ENCODE data around the gene MOGAT3.

MOGAT3 gene

GRCh38 chr7:101218236-101219125, 17.6 kb upstream of the MOGAT3 start:
- TF ChIP-seq, protein P1, sequence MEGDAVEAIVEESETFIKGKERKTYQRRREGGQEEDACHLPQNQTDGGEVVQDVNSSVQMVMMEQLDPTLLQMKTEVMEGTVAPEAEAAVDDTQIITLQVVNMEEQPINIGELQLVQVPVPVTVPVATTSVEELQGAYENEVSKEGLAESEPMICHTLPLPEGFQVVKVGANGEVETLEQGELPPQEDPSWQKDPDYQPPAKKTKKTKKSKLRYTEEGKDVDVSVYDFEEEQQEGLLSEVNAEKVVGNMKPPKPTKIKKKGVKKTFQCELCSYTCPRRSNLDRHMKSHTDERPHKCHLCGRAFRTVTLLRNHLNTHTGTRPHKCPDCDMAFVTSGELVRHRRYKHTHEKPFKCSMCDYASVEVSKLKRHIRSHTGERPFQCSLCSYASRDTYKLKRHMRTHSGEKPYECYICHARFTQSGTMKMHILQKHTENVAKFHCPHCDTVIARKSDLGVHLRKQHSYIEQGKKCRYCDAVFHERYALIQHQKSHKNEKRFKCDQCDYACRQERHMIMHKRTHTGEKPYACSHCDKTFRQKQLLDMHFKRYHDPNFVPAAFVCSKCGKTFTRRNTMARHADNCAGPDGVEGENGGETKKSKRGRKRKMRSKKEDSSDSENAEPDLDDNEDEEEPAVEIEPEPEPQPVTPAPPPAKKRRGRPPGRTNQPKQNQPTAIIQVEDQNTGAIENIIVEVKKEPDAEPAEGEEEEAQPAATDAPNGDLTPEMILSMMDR (IDR thresholded peaks at IDR 0.05; ENCODE audit: low read depth, low read length): no peak
- DNase-seq (ENCODE audit: extremely low read depth, low read depth): no peak

DNA sequence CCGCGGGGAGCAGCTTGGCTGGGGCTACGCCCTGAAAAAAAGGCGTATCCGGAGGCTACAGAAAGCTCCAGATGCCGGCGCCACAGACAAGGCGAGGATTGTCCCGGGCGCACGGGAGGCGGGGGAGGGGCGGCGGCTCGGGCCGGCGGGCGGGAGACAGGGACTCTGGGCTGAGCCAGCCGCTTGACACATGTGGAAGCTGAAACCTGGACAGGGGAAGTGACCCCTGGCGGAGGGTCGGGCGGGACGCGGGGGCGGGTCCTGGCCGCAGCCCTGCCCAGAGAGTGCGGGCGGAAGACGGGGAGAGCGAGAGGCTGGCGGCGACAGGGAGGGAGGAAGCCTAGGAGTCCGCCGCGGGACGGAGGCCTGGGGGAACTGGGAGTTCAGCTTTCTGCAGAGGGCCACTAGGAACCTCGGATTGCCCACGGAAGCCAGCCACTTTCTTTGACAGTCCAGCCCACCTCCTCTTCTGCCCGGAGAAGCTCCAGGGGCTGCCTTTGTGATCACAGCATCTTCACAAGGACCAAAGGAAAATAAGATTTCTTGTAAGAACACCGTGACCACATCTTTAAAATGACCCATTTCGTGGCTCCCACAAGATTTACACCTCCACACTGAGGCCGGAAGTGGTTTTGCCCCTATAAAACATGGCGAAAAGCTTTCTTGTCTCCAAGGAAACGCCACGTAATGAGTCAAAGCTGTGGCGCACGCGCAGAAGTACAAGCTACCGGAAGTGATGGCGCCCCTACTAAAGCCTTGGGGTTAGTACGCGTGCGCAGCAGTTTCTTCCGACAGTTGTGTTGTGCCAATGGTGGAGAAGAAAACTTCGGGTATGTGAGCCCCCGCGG, 16.8 kb upstream of the MOGAT3 start, which contains the start of the genes PLOD3 and ZNHIT1:
TSS of gene PLOD3 (minus strand) at position 194 of the 848 bp plus-strand sequence. CDS start 307 bp downstream, outside the sequence.
TSS of gene ZNHIT1 (plus strand) at position 778 of the 848 bp plus-strand sequence. CDS start at position 809, 31 bp downstream.
- TF ChIP-seq, protein P1 (IDR thresholded peaks at IDR 0.05; ENCODE audit: low read depth, low read length): no peak; the same call in 1 of the 2 replicates
- DNase-seq (ENCODE audit: extremely low read depth, low read depth): peak; percentile 96

- TF ChIP-seq, protein P1 (IDR thresholded peaks at IDR 0.05; ENCODE audit: low read depth, low read length): no peak
- DNase-seq (ENCODE audit: extremely low read depth, low read depth): no peak
Measured at GRCh38 chr7:101216860-101217387, 16.1 kb upstream of the MOGAT3 start.

DNA sequence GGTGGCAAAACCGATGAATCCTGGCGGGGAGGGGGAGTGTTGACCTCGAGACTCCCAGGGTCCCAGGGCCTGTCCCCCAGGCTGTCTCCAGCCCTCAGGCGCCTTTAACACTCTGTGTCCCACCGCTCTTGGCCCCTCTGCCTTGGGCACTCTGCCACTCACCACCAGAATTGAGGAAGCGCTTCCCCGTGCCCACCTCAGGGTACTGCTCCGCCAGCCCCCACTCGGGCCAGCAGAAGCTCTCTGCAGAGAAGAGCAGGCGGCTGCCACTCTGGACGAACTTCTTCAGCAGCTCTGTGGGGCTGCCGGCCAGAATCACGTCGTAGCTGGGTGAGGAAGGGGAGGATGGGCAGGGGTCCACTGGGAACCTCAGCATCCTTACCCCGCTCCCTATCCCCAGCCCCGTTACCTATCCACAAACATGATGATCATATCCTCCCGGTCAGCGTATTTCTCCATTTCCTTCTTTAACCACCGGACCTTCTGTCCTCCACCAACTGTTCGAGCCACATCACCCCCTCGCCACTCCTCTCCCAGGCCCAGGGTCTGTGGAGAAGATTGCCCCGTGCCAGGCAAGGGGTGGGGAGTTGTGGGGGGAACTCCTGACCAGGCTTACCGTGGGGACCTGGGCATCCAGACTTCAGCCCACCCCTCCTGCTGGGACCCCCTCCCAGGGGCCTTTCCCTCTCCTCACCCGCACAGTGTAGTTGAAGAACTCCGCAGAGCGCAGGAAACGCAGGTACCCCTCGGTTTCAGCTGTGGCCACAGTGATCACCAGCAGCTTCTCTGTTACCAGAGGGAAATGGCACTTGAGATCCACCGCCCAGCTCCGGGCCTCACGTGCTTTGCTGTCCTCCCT, 15.4 kb upstream of the MOGAT3 start:
- TF ChIP-seq, protein P1 (IDR thresholded peaks at IDR 0.05; ENCODE audit: low read depth, low read length): no peak
- no peak for DNase-seq (ENCODE audit: extremely low read depth, low read depth)

GRCh38 chr7:101212014-101212413, 11.2 kb upstream of the MOGAT3 start:
- TF ChIP-seq, protein P1 (IDR thresholded peaks at IDR 0.05; ENCODE audit: low read depth, low read length): no peak
- no peak for DNase-seq (ENCODE audit: extremely low read depth, low read depth)

- TF ChIP-seq, protein P1 (IDR thresholded peaks at IDR 0.05; ENCODE audit: low read depth, low read length): no peak
- DNase-seq (ENCODE audit: extremely low read depth, low read depth): no peak
Measured at GRCh38 chr7:101211501-101211900, 10.7 kb upstream of the MOGAT3 start.
